ENCODE data around the gene IL1A. TPM values are rescaled to one million over a fixed set of nuclear protein-coding genes. Genes with fewer than 3 reads are reported as not detected.

IL1A gene
- total RNA-seq, 1 donor from 2014 or later: 3.2 TPM

DNA sequence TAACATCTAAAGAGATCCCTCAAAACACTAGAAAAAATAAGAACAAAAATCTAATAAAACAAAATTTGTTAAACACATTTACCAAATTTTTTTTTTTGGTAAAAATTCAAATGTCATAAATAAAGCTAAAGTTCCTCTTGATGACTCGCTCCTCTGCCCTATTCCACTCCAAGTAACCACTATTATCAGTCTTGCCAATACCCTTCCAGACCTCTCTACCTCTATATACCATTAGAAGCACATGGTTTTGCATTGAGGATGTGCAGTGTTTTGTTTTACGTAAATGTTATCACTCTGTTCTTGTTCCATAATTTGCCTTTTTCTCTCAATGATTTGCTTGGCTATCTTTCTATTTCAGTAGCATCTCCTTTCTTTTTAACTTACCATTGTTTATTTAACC lies 41.4 kb upstream of the IL1A start:
- TF ChIP-seq EZH2 (IDR thresholded peaks at IDR 0.05): no peak
- TF ChIP-seq EZH2phosphoT487 (IDR thresholded peaks at IDR 0.05): no peak
- TF ChIP-seq CTCF (IDR thresholded peaks at IDR 0.05): no peak
- H4K20me1 ChIP-seq (ENCODE audit: low read depth): no peaks in the 10 kb centered on the region
- H3K4me1 Mint-ChIP-seq: peaks cover 2% of the 10 kb centered on the region
- H3K27me3 ChIP-seq: no peaks in the 10 kb centered on the region
- H3K4me1 ChIP-seq: no peaks in the 10 kb centered on the region
- H3K9me3 Mint-ChIP-seq: no peaks in the 10 kb centered on the region
- H3K4me3 ChIP-seq: no peak overlapping the region
- no peak overlapping the region for H3K27ac Mint-ChIP-seq
- no peaks in the 10 kb centered on the region for H3K9me3 ChIP-seq (ENCODE audit: low read depth)
- no peak overlapping the region for H3K27ac ChIP-seq
- H3K36me3 ChIP-seq: no peaks in the 10 kb centered on the region
- H3K36me3 Mint-ChIP-seq: peaks cover 2% of the 10 kb centered on the region
- H3F3A ChIP-seq (ENCODE audit: low read depth): no peaks in the 10 kb centered on the region
- H3K79me2 ChIP-seq (ENCODE audit: low read depth): no peaks in the 10 kb centered on the region
- no peak overlapping the region for H2AFZ ChIP-seq (replicated peaks)
- H3K9ac ChIP-seq: no peak overlapping the region
- no peak for DNase-seq (ENCODE audit: low spot score)
- H3K4me2 ChIP-seq: no peak overlapping the region
- H3K4me3 Mint-ChIP-seq: no peak overlapping the region
- no peaks in the 10 kb centered on the region for H3K27me3 Mint-ChIP-seq (ENCODE audit: insufficient read depth, low read depth)

DNA sequence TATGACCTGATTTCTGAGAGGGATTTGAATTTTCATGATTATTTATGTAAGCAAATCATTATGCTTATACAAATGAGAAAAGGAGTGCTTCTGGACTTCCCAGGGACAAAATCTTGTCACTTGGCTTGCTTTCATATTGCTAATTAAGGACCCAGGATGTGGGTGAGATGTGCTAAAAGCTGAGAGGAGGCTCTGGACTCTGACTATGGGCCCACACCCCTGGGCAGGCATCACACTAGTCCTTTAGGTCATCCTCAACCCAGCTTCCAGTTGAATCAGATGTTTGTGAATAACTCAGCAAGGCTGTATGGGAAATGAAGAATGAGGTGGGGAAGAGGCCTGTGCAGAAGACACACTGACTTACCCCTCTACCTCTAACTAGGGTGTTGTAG lies 40.4 kb upstream of the IL1A start:
- no peak overlapping the region for H3K4me2 ChIP-seq
- H3K4me1 ChIP-seq: no peaks in the 10 kb centered on the region
- no peak overlapping the region for H2AFZ ChIP-seq (replicated peaks)
- no peaks in the 10 kb centered on the region for H3K79me2 ChIP-seq (ENCODE audit: low read depth)
- peaks cover 2% of the 10 kb centered on the region for H3K36me3 Mint-ChIP-seq
- H3K4me3 Mint-ChIP-seq: no peak overlapping the region
- H3K27me3 ChIP-seq: no peaks in the 10 kb centered on the region
- peaks cover 2% of the 10 kb centered on the region for H3K4me1 Mint-ChIP-seq
- H3K36me3 ChIP-seq: no peaks in the 10 kb centered on the region
- no peaks in the 10 kb centered on the region for H3K27me3 Mint-ChIP-seq (ENCODE audit: insufficient read depth, low read depth)
- no peak for DNase-seq (ENCODE audit: low spot score)
- no peak overlapping the region for H3K4me3 ChIP-seq
- no peaks in the 10 kb centered on the region for H3F3A ChIP-seq (ENCODE audit: low read depth)
- H3K9me3 ChIP-seq (ENCODE audit: low read depth): no peaks in the 10 kb centered on the region
- TF ChIP-seq EZH2 (IDR thresholded peaks at IDR 0.05) (no peak), CTCF (IDR thresholded peaks at IDR 0.05) (no peak), EZH2phosphoT487 (IDR thresholded peaks at IDR 0.05) (no peak)
- no peak overlapping the region for H3K27ac Mint-ChIP-seq
- no peaks in the 10 kb centered on the region for H3K9me3 Mint-ChIP-seq
- H4K20me1 ChIP-seq (ENCODE audit: low read depth): no peaks in the 10 kb centered on the region
- H3K9ac ChIP-seq: no peak overlapping the region
- H3K27ac ChIP-seq: no peak overlapping the region

GRCh38 chr2:112821682-112822081 lies 37.4 kb upstream of the IL1A start:
- no peaks in the 10 kb centered on the region for H3K27me3 ChIP-seq
- no peak for TF ChIP-seq CTCF (IDR thresholded peaks at IDR 0.05)
- TF ChIP-seq EZH2phosphoT487 (IDR thresholded peaks at IDR 0.05): no peak
- no peak for TF ChIP-seq EZH2 (IDR thresholded peaks at IDR 0.05)
- no peak overlapping the region for H3K27ac Mint-ChIP-seq
- H3K4me3 ChIP-seq: no peak overlapping the region
- no peaks in the 10 kb centered on the region for H3K4me1 ChIP-seq
- H3F3A ChIP-seq (ENCODE audit: low read depth): no peaks in the 10 kb centered on the region
- no peaks in the 10 kb centered on the region for H3K27me3 Mint-ChIP-seq (ENCODE audit: insufficient read depth, low read depth)
- no peak for DNase-seq (ENCODE audit: low spot score)
- H2AFZ ChIP-seq (replicated peaks): no peak overlapping the region
- no peak overlapping the region for H3K9ac ChIP-seq
- H3K4me2 ChIP-seq: no peak overlapping the region
- peaks cover 2% of the 10 kb centered on the region for H3K36me3 Mint-ChIP-seq
- no peaks in the 10 kb centered on the region for H3K9me3 ChIP-seq (ENCODE audit: low read depth)
- H4K20me1 ChIP-seq (ENCODE audit: low read depth): no peaks in the 10 kb centered on the region
- H3K79me2 ChIP-seq (ENCODE audit: low read depth): no peaks in the 10 kb centered on the region
- no peak overlapping the region for H3K27ac ChIP-seq
- H3K4me1 Mint-ChIP-seq: peaks cover 5% of the 10 kb centered on the region
- no peak overlapping the region for H3K4me3 Mint-ChIP-seq
- H3K9me3 Mint-ChIP-seq: no peaks in the 10 kb centered on the region
- no peaks in the 10 kb centered on the region for H3K36me3 ChIP-seq
